B cell (primary cell): Measurements from ENCODE around the gene RARB. TPM values are rescaled to one million over a fixed set of nuclear protein-coding genes. Genes with fewer than 3 reads are reported as not detected.

Experiments
- ATAC-seq: fragments of 200-7000 bp; cut with Tn5 transposase; one replicate; pipeline ENCODE4 v1.10.0; 2021; ENCODE audit warnings: low read depth, mild to moderate bottlenecking, moderate number of reproducible peaks, moderate library complexity
- CTCF ChIA-PET: fragments of 350-600 bp; sonication (Branson Sonifier 250); formaldehyde crosslinking; loops from one replicate; lab custom pipeline; 2021; ENCODE audit warnings: antibody characterized with exemption, inconsistent platforms; lab: Charles Lee
- POLR2A ChIA-PET: fragments of 350-600 bp; sonication (Branson Sonifier 250); formaldehyde crosslinking; loops from one replicate; lab custom pipeline; 2021; ENCODE audit warnings: antibody characterized with exemption; lab: Charles Lee
- DNase-seq: peaks from one replicate; pipeline ENCODE4 v3.0.0; 2013
- H2AFZ ChIP-seq: 2 replicates; pipeline ENCODE4 v1.6.1; 2012; ENCODE audit warnings: mild to moderate bottlenecking, low read depth, low read length; ENCODE audit not compliant: insufficient read depth, poor library complexity, severe bottlenecking
- H3K27ac ChIP-seq, 2 donors: 1 replicate in 1 of 2; 2 replicates in 1 of 2; pipeline ENCODE4 v1.5.1; 2012 to 2013; ENCODE audit warnings: low read length in 2 of 2, mild to moderate bottlenecking in 2 of 2, moderate library complexity in 1 of 2
- H3K27me3 ChIP-seq, 4 experiments: fragments of 200-600 bp in 1 of 4; sonication (generic) in 1 of 4; replicated peaks in 1 of 4; 1 replicate in 2 of 4; 2 replicates in 2 of 4; pipeline versions ENCODE4 v1.6.1 to v1.7.0; 2013 to 2016; ENCODE audit warnings: low read length in 3 of 4, mild to moderate bottlenecking in 2 of 4, mixed read lengths in 1 of 4, moderate library complexity in 1 of 4; ENCODE audit not compliant: insufficient read depth in 4 of 4, control insufficient read depth in 3 of 4; ENCODE audit errors: control extremely low read depth in 1 of 4
- H3K36me3 ChIP-seq, 2 experiments: replicated peaks in 1 of 2; 1 replicate in 1 of 2; 2 replicates in 1 of 2; pipeline versions ENCODE4 v1.6.1 to v1.7.1; 2013; ENCODE audit warnings: low read length in 1 of 2; ENCODE audit not compliant: insufficient read depth in 2 of 2, control insufficient read depth in 1 of 2; ENCODE audit errors: control extremely low read depth in 1 of 2, extremely low read depth in 1 of 2
- H3K4me1 ChIP-seq, 2 donors: fragments of 200-600 bp in 1 of 2; sonication (generic) in 1 of 2; 1 replicate in 1 of 2; 2 replicates in 1 of 2; pipeline versions ENCODE4 v1.5.1 to v1.6.1; 2013 to 2017; ENCODE audit warnings: low read length in 2 of 2; ENCODE audit not compliant: control insufficient read depth in 2 of 2, insufficient read depth in 2 of 2
- H3K4me2 ChIP-seq: replicated peaks from 2 replicates; pipeline ENCODE3; 2012; ENCODE audit warnings: mild to moderate bottlenecking, low read depth, low read length; ENCODE audit not compliant: poor library complexity, severe bottlenecking
- H3K4me3 ChIP-seq, 5 experiments: fragments of 200-600 bp in 1 of 5; sonication (generic) in 1 of 5; 1 replicate in 3 of 5; 2 replicates in 2 of 5; pipeline versions ENCODE4 v1.5.1 to v1.7.0; 2011 to 2016; ENCODE audit warnings: low read length in 4 of 5, mild to moderate bottlenecking in 4 of 5, low read depth in 2 of 5, control low read depth in 1 of 5, moderate library complexity in 1 of 5; ENCODE audit not compliant: insufficient read depth in 1 of 5; ENCODE audit errors: control extremely low read depth in 1 of 5, extremely low read depth in 1 of 5
- H3K79me2 ChIP-seq: fragments of 200-600 bp; sonication (generic); one replicate; pipeline ENCODE4 v1.6.0; 2016; ENCODE audit warnings: low read length; ENCODE audit not compliant: control insufficient read depth, insufficient read depth
- H3K9ac ChIP-seq: fragments of 200-600 bp; sonication (generic); 2 replicates; pipeline ENCODE4 v1.6.1; 2017; ENCODE audit warnings: mild to moderate bottlenecking, low read length, moderate library complexity
- H3K9me3 ChIP-seq, 3 donors: one replicate each; pipeline versions ENCODE4 v1.6.1 to v1.7.1; 2013; ENCODE audit warnings: low read length in 2 of 3; ENCODE audit not compliant: control insufficient read depth in 2 of 3, insufficient read depth in 1 of 3; ENCODE audit errors: control extremely low read depth in 1 of 3
- H4K20me1 ChIP-seq: 2 replicates; pipeline ENCODE4 v1.6.0; 2012; ENCODE audit warnings: mild to moderate bottlenecking, low read length; ENCODE audit not compliant: insufficient read depth, control insufficient read depth, poor library complexity, severe bottlenecking
- H3K27ac Mint-ChIP-seq: one replicate; pipeline ENCODE4 v1.8.0; 2021; ENCODE audit warnings: mixed read lengths
- H3K27me3 Mint-ChIP-seq: one replicate; pipeline ENCODE4 v1.8.0; 2021; ENCODE audit warnings: mixed read lengths
- H3K4me1 Mint-ChIP-seq: one replicate; pipeline ENCODE4 v1.8.0; 2021; ENCODE audit warnings: mixed read lengths
- H3K4me3 Mint-ChIP-seq: one replicate; pipeline ENCODE4 v1.8.0; 2021; ENCODE audit warnings: mixed read lengths
- H3K9me3 Mint-ChIP-seq: one replicate; pipeline ENCODE4 v1.8.0; 2022; ENCODE audit warnings: mixed read lengths; ENCODE audit not compliant: insufficient read depth
- EZH2 ChIP-seq: IDR thresholded peaks from 2 replicates; pipeline ENCODE4 v1.6.1; 2012; ENCODE audit warnings: borderline replicate concordance, low read depth, mild to moderate bottlenecking, moderate library complexity, low read length; ENCODE audit not compliant: insufficient read depth, poor library complexity, severe bottlenecking
- WGBS: methylation state at CpG from one replicate; pipeline ENCODE4 v1.1.5; 2013; ENCODE audit warnings: missing lambda C conversion rate; ENCODE audit not compliant: insufficient coverage; 5-methylcytosine and 5-hydroxymethylcytosine counted together
- intact Hi-C: fragments of 100-400 bp; cut with micrococcal nuclease; formaldehyde crosslinking; loops from one replicate; pipeline ENCODE4 v1.10.0; 2022
- polyA plus RNA-seq: library from polyadenylated mRNA; depleted of rRNA; stranded (reverse); fragments of >200 nt; gene quantifications from 2 replicates; pipeline ENCODE4 v1.2.3, GENCODE V29; 2012
- total RNA-seq, 2 donors: library from RNA; stranded (reverse); fragments of 120-200 nt in 1 of 2; gene quantifications; 1 replicate in 1 of 2; 2 replicates in 1 of 2; pipeline versions ENCODE4 v1.2.3 to v1.2.4, GENCODE V29; 2013 to 2022
- TF ChIP-seq, protein P1 (sequence below): fragments of 200-600 bp; IDR thresholded peaks from one replicate; pipeline ENCODE4 v1.8.0; 2022; ENCODE audit warnings: antibody characterized with exemption, mild to moderate bottlenecking

RARB gene
- total and polyA plus RNA-seq, 2 donors (not counting 1 experiment from before 2014, with no cell fraction given): not detected

DNA sequence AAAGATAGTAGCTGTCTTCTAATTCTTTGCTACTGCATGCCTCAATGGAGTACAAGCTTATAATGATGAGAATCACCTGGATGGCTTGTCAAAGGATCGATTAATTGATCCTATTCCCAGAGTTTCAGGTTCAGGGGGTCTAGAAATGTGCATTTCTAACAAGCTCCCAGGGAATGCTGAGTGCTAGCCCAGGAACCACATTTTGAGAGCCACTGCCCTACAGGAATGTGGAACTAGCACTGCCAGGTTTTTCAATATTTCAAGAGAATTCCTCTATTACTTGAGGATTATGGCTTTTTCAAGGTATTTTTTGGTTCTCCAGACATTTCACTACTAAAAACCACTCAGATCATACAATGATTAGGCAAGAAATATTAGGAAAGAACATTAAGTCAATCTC lies 52.7 kb downstream of the RARB start:
- H3K27ac ChIP-seq: no peak overlapping the region
- H3K36me3 ChIP-seq: no peaks in the 10 kb centered on the region
- no peak for DNase-seq
- no peaks in the 10 kb centered on the region for H3K27me3 Mint-ChIP-seq
- TF ChIP-seq, protein P1, sequence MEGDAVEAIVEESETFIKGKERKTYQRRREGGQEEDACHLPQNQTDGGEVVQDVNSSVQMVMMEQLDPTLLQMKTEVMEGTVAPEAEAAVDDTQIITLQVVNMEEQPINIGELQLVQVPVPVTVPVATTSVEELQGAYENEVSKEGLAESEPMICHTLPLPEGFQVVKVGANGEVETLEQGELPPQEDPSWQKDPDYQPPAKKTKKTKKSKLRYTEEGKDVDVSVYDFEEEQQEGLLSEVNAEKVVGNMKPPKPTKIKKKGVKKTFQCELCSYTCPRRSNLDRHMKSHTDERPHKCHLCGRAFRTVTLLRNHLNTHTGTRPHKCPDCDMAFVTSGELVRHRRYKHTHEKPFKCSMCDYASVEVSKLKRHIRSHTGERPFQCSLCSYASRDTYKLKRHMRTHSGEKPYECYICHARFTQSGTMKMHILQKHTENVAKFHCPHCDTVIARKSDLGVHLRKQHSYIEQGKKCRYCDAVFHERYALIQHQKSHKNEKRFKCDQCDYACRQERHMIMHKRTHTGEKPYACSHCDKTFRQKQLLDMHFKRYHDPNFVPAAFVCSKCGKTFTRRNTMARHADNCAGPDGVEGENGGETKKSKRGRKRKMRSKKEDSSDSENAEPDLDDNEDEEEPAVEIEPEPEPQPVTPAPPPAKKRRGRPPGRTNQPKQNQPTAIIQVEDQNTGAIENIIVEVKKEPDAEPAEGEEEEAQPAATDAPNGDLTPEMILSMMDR: no peak
- TF ChIP-seq EZH2: no peak
- H3K4me3 Mint-ChIP-seq: no peak overlapping the region
- H3K4me2 ChIP-seq: no peak overlapping the region
- no peaks in the 10 kb centered on the region for H3K4me1 Mint-ChIP-seq
- no peaks in the 10 kb centered on the region for H3K9me3 ChIP-seq
- no CpG with 5 or more reads among the region's 1 CpG for WGBS
- H4K20me1 ChIP-seq: no peaks in the 10 kb centered on the region
- no peaks in the 10 kb centered on the region for H3K27me3 ChIP-seq
- H3K9me3 Mint-ChIP-seq: no peaks in the 10 kb centered on the region
- intact Hi-C loops: no loop called here
- no peaks in the 10 kb centered on the region for H3K4me1 ChIP-seq
- H3K27ac Mint-ChIP-seq: no peak overlapping the region
- H2AFZ ChIP-seq: no peak overlapping the region
- no peak overlapping the region for H3K4me3 ChIP-seq
- no peak overlapping the region for H3K9ac ChIP-seq
- ChIA-PET POLR2A (no interaction called here), CTCF (no interaction called here)
- no peak for ATAC-seq
- H3K79me2 ChIP-seq: no peaks in the 10 kb centered on the region

DNA sequence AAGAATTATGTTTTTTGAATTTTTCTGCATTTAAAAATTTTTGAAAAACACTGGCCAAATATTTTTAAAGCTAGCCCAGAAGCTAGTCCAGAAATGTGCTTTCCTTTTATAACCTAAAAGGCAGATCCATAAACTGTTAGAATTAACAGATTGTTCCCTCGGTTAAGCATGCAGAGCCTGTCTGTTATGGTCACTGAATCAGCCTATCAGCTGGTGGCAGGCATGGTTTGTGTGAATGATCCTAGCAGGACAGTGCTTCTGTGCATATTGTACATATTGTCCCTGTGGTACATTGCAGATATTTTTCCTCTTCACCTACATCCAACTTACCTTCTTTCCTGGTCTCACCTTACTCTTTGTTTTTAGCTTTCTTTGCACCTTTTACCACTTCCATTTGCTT lies 53.3 kb downstream of the RARB start:
- Mint-ChIP-seq H3K4me3 (no peak overlapping the region), H3K4me1 (no peaks in the 10 kb centered on the region), H3K27me3 (no peaks in the 10 kb centered on the region), H3K27ac (no peak overlapping the region), H3K9me3 (no peaks in the 10 kb centered on the region)
- Histone ChIP-seq H3K9ac (no peak overlapping the region), H4K20me1 (no peaks in the 10 kb centered on the region), H3K36me3 (no peaks in the 10 kb centered on the region), H3K4me1 (no peaks in the 10 kb centered on the region), H3K4me2 (no peak overlapping the region), H2AFZ (no peak overlapping the region), H3K27ac (no peak overlapping the region), H3K27me3 (no peaks in the 10 kb centered on the region), H3K9me3 (no peaks in the 10 kb centered on the region), H3K4me3 (no peak overlapping the region), H3K79me2 (no peaks in the 10 kb centered on the region)
- 80% methylated on average over 1 of the region's 1 CpG for WGBS
- TF ChIP-seq EZH2: no peak
- TF ChIP-seq, protein P1: no peak
- DNase-seq (no peak), ATAC-seq (no peak)
- POLR2A ChIA-PET: no interaction called here
- intact Hi-C loops: no loop called here
- CTCF ChIA-PET: no interaction called here
